Activated T-cell treated with anti-CD3 and anti-CD28 coated beads for 4 hours (primary cell): ENCODE measurements around the gene WWOX.
A peak's percentile ranks its signal among the peaks of the same experiment; 100 is the strongest.

ENCODE experiments used
- DNase-seq: peaks from one replicate; pipeline ENCODE4 v3.0.0-alpha.2; 2020

The WWOX gene

DNA sequence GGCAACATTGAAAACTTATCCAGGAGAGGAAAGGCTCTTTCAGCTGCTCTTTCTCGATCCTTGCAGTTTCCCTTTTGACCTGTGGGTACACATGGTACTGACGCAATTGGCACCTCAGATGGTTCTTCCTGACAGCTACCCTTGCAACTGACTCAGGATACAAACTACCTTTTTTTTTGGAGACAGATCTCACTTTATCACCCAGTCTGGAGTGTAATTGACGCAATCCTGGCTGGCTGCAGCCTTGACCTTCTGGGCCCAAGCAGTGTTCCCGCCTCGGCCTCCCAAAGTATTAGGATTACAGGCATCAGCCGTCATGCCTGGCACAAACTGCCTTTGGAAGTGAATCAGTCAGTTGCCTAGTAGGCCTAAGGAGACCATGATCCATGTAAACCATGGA is 607.2 kb downstream of the WWOX start:
- no peak for DNase-seq

DNA sequence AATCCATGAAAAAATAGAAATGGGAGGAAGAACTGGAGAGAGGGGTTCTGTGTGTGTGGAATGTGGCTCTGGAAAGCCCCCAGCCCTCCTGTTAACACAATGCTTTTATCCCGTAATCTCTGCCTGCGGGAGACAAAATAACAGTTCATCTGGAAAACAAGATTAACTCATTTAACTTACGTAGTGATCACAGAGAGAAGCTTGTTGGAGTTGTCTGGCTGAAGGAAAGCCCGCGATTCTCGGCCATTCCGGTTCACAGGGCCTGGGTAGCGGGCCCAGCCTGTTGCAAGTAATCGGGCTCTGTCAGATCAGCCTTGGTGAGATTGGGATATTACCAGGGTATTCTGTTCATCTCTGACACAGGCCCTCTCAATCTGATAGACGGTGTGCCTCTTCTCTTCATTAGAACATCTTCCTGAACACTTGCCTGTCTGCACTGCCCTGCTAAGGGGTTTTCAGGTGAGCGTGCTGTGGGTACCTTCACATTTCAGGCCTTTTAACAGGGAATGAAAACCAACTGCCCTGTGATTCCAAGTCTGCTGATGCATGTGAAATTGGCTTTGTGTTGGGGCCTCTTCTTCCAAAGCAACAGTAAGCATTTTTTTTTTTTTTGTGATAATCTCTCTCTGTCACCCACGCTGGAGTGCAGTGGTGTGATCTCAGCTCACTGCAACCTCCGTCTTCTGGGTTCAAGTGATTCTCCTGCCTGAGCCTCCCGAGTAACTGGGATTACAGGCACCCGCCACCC is 609.9 kb downstream of the WWOX start:
- DNase-seq: no peak

DNA sequence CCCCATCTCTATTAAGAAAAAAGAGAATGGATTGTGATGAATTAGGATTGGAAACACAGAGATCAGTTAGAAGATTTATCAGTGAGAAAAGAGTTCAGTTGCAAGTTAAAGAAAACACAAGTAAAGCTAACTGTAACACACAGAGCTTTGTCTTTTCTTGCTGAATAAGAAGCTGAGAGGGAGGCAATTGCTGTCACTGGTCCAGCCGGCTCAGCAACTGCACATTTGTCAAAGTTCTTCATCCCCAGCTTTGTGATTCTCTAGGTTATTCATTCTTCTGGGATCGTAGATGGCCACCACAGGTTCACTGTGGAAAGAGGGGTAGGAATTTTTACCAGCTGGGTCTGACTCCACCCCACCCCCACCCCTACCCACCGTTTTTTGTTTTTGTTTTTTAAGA is 615.7 kb downstream of the WWOX start:
- no peak for DNase-seq

DNA sequence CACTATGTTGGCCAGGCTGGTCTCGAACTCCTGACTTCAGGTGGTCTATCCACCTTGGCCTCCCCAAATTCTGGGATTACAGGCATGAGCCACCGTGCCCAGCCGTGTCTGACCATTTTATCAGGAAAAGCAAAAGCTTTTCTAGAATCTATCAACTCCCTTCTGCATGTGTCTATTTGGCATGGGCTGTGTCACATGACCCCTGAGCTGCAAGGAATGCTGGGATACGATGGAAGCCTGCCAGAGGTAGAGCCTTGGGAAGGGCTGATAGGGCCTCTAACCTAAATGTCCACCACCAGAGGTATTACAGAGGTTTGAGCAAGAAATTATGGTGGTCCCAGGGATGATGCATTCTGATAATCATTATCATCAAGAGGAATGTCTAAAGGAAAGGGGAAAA is 616.2 kb downstream of the WWOX start:
- no peak for DNase-seq

DNA sequence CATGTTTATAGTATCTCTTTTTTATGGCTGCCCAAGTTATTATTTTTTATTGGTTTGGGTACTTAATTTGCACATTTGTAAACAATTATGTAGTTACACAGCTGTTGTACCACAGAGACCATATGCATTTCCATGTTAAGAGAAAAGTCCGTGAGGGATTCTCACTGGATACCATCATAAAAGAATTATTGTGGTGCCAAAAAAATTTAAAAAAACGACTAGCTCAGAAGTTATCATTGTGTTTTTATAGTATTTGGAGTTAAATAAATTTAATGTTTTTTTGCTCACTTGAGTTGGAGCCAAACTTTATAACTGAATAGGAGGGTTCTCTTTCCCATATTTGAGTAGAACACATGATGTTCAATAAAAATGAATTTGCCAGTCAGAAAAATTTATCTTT is 618.7 kb downstream of the WWOX start:
- DNase-seq: no peak

DNA sequence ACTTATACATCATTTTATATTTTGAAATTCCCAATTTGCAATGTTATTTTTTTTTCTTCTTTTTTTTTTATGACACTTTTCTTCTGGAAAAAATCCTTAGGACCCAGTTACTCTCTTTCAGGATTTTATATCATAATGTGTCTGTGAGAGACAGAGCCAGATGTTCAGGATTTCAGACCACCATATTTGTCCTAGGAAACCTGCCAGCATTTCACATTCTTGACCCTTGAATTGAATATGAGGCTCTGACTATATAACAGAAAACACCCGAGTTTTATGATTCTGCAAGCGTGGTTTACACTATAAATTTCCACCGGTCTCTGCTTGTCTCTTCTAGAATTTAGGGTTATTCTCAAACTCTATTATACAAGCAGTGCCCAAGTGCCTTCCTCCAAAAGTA is 621.0 kb downstream of the WWOX start:
- no peak for DNase-seq

DNA sequence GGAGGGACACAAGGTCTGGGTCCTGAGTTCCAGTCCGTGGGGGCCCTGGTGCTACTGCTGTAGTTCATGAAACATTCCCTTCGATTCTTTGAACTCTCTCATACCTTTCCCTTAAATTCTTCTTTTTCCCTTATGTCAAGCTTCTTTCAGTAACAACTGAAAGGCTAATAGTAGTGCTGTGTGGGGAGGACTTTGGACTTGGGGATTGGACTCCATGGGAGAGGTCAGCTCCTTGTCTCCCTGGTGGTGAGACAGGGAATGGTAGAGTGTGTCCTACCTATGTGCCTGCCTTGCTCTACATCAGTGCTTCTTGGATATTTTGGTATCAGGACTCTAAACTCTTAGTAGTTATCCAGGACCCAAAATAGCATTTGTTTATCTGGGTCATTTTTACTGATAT is 628.1 kb downstream of the WWOX start:
- DNase-seq: no peak

DNA sequence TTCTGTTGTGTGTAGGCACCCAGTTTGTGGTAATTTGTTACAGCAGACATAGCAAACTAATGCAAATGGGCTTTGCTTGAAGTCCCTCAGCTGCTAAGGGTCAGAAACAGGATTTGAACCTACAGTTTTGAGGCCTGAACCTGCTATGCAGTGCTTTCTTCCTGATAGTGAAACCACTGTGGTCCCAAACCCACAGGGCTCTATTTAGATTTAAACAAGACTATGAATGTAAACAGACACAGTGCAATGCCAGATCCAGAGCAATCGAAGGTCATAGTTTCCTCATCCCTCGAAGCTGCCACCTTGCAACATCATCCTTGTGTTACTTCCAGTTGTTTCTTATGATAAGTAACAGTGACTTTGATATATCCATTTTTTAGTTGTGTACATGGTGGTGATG is 630.2 kb downstream of the WWOX start:
- DNase-seq: no peak

DNA sequence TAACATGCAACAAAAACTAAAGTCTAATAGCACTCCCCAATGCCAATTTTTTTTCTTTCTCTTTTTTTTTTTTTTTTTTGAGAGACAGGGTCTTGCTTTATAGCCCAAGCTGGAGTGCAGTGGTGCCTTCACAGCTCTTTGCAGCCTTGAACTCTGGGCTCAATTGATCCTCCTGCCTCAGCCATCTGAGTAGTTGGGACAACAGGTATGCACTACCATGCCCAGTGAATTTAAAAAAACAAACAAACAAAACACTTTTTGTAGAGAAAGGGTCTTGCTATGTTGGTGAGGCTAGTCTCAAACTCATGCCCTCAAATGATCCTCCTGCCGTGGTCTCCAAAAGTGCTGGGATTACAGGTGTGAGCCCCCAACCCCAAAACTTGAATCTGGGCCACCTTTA is 632.3 kb downstream of the WWOX start:
- DNase-seq: no peak

DNA sequence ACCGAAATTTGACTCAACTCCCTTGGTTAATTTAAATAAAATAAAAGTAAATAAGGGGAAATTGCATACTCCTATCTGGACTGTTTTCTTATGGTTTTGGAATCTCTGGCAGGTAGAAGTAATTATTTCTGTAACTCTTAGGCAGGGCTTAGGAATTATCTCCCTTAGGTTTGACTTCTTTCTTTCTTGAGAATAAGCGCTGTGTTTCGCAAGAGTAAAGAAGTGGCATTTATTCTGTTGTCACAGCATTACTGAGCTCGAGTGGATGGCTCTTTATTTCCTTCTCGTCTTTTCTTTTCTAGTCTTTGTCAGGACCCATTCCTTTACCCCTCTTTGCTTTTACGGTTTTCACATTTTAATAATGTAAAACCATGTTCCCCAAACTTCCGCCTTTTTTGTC is 633.2 kb downstream of the WWOX start:
- DNase-seq: no peak

DNA sequence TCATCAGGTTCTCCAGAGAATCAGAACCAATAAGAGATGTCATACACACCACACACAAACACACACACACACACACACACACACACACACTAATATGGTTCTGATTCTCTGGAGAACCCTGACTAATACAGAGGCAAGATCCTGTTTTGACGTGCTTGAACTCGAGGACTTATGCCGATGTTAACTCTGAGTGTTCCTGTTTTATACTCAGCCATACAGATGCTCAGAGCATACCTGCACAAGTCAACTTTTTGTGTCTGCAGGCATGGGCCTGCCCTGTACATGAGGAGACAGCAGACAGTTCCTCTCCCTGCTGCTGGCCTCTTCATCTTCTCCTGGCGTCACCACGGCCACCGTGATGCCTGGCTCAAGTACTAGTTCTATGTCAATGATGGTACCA is 635.9 kb downstream of the WWOX start:
- DNase-seq: no peak

DNA sequence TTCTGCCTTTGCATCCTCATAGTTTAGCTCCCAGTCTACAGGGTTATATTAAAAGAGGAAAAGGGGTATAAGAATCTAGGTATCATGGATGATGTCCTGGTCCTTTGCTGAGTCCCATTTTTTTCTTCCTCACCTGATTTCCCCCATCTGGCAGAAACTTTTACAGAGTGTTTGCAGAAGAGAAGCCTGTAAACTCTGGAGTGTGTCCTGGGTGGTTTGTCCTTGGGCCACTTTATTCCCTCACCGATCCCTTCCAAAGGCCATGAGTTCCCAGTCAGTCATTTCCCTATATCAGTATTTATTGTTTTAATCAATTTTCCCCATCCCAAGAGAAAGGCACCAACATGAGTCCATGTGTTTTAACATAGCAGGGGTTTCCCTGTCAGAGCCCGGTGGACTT is 638.2 kb downstream of the WWOX start:
- no peak for DNase-seq

DNA sequence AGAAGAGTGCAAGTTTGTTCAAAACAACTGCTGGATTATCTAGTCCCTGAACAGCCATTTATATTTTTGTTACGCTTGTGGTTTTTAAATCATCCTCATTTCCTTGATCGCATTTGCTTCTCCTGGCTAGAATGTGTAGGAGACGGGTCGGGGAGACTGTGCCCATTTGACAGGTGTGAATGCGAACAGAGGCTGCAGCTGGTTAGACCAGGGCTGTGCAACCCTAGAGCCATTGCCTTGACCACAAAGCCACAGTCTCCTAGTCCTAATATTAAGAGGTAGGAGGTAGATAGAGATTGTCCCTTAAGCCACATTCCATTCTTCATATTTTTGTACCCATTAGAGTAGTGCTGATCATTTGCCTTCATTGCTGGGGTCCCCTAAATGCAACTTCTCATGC is 639.1 kb downstream of the WWOX start:
- no peak for DNase-seq

DNA sequence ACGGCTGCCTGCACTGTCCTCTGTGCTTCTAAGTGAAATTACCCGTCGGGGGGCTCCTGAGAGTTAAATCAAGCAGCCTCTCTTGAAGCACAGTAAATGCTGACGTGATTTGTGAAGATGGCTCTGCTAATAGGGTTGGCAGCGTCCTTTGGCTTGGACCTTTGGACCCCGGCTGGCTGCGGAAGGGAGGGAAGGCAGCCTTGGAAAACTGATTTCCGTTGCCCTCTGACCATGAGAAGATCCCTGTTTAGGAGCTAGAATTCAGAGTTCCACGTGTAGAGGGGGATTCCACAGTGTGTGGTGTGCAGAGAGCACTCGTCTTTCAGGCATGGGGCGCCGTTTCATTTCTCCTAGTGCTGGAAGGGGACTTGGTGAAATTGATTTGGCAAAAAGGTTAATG is 640.8 kb downstream of the WWOX start:
- no peak for DNase-seq

DNA sequence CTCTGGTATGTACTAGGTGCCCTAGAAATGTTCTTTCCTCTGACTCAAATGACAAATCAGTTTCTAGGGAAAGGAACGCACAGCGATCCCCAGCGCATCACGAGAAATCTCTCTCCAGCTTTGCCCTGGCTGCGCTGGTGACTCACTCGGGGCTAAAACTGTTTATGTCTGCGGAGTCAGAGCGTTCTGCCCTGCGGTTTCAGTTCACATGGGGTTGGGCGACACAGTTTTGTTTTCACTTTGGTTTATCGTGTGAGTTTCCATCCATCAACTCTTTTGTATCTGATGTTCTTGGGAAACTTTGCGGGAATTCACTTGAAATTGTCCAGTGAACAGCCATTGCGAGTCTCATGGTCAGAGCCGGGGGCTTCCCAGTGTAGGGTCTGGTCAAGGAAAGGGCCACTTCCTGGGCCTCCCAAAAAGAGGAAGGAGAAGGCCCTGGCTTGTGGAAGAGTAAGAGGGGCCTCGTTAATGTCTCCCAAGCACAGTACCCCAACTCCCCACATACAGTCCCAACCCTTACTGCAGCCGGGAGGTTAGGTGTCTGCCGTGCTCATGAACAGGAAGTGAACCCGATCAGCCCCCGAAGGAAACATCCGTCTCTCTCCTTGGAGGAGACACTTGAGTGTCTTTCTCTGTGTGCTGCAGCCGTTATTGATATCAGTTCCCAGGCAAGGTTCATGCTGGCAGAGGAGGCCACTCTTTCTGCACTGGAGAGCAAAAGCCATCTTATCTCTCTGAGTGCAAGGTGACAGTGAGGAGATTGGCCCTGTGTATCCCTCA is 643.2 kb downstream of the WWOX start:
- DNase-seq: peak; percentile 62

DNA sequence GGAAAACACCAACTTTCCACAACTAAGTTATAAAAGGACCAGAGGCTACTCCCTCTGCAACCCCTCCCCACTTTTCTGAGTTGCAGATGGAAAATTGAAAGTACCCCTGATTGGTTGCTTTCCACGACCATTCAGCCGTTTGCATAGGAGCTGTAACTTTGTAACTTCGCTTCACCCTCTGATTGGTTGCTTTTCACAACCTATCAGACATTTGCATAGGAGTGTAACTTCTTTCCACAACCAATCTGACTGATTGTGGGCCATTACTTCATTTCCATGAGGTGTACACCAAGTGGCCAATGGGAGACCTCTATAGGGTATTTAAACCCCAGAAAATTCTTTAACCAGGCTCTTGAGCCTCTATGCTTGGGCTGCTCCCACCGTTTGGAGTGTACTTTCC is 644.1 kb downstream of the WWOX start:
- no peak for DNase-seq

DNA sequence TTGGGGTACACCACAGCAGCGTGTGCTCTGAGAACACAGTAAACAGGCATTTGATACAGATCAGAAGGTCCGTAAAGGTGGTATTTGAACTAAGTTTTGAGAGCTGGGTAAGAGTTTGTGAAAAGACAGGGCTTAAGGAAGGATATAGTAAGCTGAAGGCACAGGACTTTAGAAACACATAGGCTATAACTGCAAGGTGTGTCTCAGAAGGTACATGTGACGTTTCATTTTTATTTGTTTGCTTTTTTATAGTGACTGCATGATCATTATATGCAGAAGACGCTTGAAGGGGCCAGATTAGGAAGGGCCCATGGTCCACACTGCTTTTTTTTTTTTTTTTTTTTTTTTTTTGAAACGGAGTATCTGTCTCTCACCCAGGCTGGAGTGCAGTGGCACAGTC is 644.6 kb downstream of the WWOX start:
- DNase-seq: no peak

DNA sequence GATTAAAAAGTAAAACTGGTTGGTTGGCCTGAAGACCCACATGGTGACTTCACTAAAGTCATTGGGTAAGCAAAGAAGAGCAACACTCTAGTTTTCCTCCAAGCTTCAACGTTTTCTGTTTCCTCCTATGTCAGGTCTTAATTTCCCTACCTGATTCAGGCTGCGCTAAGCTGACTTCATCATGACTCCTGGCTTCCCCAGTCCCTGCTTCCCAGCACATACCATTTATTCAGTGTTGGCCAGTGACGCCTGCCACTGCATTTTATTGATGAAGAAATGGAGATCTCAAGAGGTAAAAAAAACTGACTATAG is 645.3 kb downstream of the WWOX start:
- DNase-seq: no peak

DNA sequence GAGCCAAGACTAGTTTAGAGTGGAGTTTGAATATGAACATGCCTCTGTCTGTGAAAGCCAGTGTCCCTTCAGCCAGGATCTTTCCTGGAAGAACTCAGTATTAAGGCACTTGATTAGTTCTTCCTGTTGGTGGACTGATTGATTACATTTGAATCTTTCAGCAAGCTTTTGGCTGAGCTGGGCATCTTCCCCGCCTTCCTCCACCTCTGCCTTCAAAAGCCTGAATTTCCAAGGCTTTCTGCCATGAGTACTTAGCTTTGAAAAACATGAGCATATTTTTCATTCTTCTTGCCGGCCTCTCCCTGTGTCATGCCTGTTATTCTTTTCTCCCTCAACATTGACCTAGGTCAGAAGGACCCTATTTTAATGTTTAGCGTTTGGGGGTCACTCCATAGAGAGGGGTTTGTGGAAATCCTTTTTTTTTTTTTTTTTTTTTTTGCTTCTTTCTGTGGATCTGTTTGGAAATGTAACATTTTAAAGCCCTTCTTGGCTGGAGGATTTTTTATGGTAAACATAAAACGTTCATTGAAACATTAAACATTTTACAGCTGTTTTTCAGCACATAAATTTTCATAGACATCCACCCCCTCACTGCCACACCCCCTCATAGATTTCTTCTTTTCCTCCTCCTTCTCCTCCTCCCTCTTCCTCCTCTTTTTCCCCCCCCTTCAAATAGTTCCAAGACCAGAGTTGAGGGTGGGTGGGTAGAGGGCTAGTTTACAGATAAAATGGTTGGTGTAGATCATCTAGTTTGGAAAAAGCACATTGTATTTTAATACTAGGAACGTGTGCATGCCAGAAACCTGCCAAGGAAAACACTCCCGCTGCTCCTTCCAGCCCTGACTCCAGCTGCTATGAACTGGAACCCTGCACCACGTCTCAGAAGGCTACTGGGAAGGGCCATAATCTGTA is 645.9 kb downstream of the WWOX start:
- no peak for DNase-seq

DNA sequence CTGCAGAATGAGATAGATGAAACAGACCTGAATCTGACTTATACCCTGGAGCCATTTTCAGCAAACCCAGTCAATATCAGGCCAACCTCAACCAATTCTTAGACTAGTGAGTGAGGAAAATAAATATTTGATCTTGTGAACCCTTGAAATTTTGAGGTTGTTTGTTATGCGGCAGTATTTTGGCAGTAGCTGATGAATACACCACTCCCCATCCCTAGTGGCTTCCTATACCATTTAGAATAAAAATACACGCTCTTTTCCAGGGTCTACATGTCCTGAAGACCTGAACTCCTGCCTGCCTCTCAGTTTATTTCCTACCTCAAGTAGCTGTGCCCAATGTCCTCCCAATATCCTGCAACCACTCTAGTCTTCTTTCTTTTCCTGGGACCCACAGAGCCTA is 647.3 kb downstream of the WWOX start:
- DNase-seq: no peak

DNA sequence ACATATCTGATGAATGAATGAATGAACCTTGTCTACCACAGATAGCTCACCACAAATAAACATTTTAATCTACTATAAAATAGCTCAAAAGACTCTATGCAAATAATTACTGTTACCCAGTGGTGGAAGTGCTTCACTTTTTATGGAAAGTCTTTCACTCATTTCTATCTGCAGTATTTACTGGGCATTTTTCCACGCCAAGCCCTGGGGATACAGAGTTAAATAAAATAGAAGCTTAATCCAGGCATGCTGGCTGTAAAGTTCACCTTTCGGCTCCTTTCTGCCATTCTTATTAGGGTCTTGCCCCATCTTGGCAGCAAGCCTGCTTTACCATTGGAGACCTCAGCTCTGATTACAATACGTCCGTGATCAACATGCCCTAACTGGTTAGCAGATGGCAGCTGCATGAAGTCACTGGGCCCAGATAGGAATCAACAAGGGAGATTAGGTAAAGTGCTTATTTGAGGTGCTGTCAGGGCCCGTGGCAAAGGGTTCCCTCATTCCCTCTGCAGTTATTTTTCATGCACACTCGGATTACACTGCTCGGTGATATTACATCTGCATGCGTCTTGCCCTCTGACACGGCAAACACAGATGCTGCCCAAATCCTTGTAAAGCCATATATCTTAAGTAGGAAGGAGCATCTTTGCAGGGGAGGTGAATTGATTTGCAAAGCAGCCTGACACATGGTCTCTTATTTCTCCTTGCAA is 648.9 kb downstream of the WWOX start:
- no peak for DNase-seq

DNA sequence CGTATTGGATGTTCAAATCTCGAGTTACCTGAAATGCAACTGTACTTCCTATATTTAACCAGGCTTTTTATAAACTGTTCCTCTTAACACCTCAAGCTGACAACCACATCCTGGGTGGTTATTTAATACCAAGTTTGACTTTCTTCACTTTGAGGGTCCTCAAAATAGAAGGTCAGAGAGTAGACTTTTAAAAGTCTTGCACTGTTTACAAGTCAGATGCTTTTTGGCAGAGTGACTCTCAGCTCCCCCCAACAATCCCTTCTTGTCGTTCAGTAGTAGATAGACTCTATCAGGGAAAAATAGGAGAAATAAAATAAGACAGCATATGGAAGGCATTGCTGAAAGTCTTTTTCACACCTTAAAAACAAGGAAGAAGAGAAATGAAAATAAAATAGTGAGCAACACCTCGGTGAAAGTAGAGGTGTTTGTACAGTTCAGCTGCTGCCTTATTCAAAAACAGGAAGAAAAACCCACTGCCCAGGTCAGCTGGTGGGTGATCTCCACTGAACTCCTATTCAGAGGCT is 650.4 kb downstream of the WWOX start:
- no peak for DNase-seq

DNA sequence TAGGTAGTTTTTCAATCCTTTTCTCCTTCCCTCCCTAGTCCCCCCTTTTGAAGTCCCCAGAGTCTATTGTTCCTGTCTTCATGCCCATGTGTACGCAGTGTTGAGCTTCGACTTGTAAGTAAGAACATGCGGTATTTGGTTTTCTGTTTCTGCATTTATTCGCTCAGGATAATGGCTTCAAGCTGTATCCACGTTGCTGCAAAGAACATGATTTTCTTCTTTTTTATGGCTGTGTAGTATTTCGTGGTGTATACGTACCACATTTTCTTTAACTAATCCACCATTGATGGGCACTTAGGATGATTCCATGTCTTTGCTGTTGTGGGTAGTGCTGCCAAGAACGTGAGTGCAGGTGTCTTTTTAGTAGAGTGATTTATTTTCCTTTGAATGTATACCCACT is 651.2 kb downstream of the WWOX start:
- DNase-seq: no peak
